ENCODE measurements around the gene SIX1.
A peak's percentile ranks its signal among the peaks of the same experiment; 100 is the strongest.

The SIX1 gene

GRCh38 chr14:60655119-60655897 lies 6.0 kb upstream of the SIX1 start:
- DNase-seq (ENCODE audit: low read depth, low spot score) = peak; percentile 7

- no peak for DNase-seq (ENCODE audit: low read depth, low spot score)
These were observed 5.1 kb upstream of the SIX1 start for GRCh38 chr14:60654334-60654821.

- DNase-seq (ENCODE audit: low read depth, low spot score) = no peak
These were observed 4.5 kb upstream of the SIX1 start for GRCh38 chr14:60653701-60654161.

GRCh38 chr14:60652674-60653651 lies 3.7 kb upstream of the SIX1 start:
- DNase-seq (ENCODE audit: low read depth, low spot score) = peak; percentile 23

GRCh38 chr14:60651796-60652673 lies 2.8 kb upstream of the SIX1 start:
- DNase-seq (ENCODE audit: low read depth, low spot score) = peak; percentile 46

GRCh38 chr14:60651086-60651795 lies 2.0 kb upstream of the SIX1 start:
- DNase-seq (ENCODE audit: low read depth, low spot score) = no peak

GRCh38 chr14:60650373-60650961 lies 1.2 kb upstream of the SIX1 start:
- DNase-seq (ENCODE audit: low read depth, low spot score) = no peak

- DNase-seq (ENCODE audit: low read depth, low spot score) = peak; percentile 21
These were observed 647 bp upstream of the SIX1 start for GRCh38 chr14:60649875-60650372.

GRCh38 chr14:60648249-60648933 lies 886 bp downstream of the SIX1 start:
- peak; percentile 29 for DNase-seq (ENCODE audit: low read depth, low spot score)

- peak; percentile 27 for DNase-seq (ENCODE audit: low read depth, low spot score)
These were observed 1.4 kb downstream of the SIX1 start for GRCh38 chr14:60647837-60648248.

- peak; percentile 46 for DNase-seq (ENCODE audit: low read depth, low spot score)
These were observed 2.0 kb downstream of the SIX1 start for GRCh38 chr14:60647081-60647836.

GRCh38 chr14:60646226-60646818 lies 3.0 kb downstream of the SIX1 start:
- DNase-seq (ENCODE audit: low read depth, low spot score) = no peak

- no peak for DNase-seq (ENCODE audit: low read depth, low spot score)
These were observed 4.0 kb downstream of the SIX1 start for GRCh38 chr14:60645126-60645741.

GRCh38 chr14:60644666-60645065 lies 4.6 kb downstream of the SIX1 start:
- DNase-seq (ENCODE audit: low read depth, low spot score) = no peak

GRCh38 chr14:60643463-60644314 lies 5.6 kb downstream of the SIX1 start:
- peak; percentile 12 for DNase-seq (ENCODE audit: low read depth, low spot score)

GRCh38 chr14:60643141-60643462 lies 6.2 kb downstream of the SIX1 start:
- DNase-seq (ENCODE audit: low read depth, low spot score) = no peak

All from astrocyte of the hippocampus (primary cell).